K562 (cell line): ENCODE measurements around the gene ENTPD8. TPM values are rescaled to one million over a fixed set of nuclear protein-coding genes. Genes with fewer than 3 reads are reported as not detected.
A peak's percentile ranks its signal among the peaks of the same experiment; 100 is the strongest.

Source experiments
- CCAR2 ChIP-seq: fragments of 200-400 bp; formaldehyde crosslinking; IDR thresholded peaks from 2 replicates; pipeline ENCODE4 v1.6.1; 2017; ENCODE audit warnings: mild to moderate bottlenecking, low read depth, low read length
- CEBPZ ChIP-seq: fragments of 150-350 bp; IDR thresholded peaks from 2 replicates; pipeline ENCODE4 v1.6.1; 2014; ENCODE audit warnings: low read depth, mild to moderate bottlenecking, low read length, borderline replicate concordance
- CUX1 ChIP-seq: fragments of 200-800 bp; sonication (Bioruptor generic); IDR thresholded peaks from 2 replicates; pipeline ENCODE4 v1.6.1; 2016; ENCODE audit warnings: missing genetic modification characterization, missing compliant biosample characterization
- ESRRA ChIP-seq: fragments of 450-650 bp; IDR thresholded peaks from 2 replicates; pipeline ENCODE4 v1.6.1; 2014; ENCODE audit warnings: low read depth, mild to moderate bottlenecking, moderate library complexity, borderline replicate concordance
- HDAC2 ChIP-seq: fragments of 450-650 bp; IDR thresholded peaks from 2 replicates; pipeline ENCODE4 v1.6.1; 2016; ENCODE audit warnings: mild to moderate bottlenecking
- HNRNPK ChIP-seq: fragments of 200-400 bp; formaldehyde crosslinking; IDR thresholded peaks from one replicate; pipeline ENCODE4 v1.6.1; 2018; ENCODE audit warnings: mild to moderate bottlenecking, low read depth, low read length; ENCODE audit not compliant: poor library complexity, severe bottlenecking
- NEUROD1 ChIP-seq: fragments of 150-350 bp; IDR thresholded peaks from 2 replicates; pipeline ENCODE4 v1.6.1; 2014; ENCODE audit warnings: borderline replicate concordance, low read length, low read depth; ENCODE audit not compliant: partially characterized antibody
- PRPF4 ChIP-seq: fragments of 200-400 bp; formaldehyde crosslinking; IDR thresholded peaks from one replicate; pipeline ENCODE4 v1.6.1; 2017; ENCODE audit warnings: low read length, low read depth, mild to moderate bottlenecking; ENCODE audit not compliant: insufficient read depth, poor library complexity, severe bottlenecking
- TFAP4 ChIP-seq: sonication (generic); formaldehyde crosslinking; IDR thresholded peaks from 2 replicates; pipeline ENCODE4 v1.8.0; 2022; ENCODE audit warnings: missing genetic modification reagents, mild to moderate bottlenecking, moderate library complexity, borderline replicate concordance
- UBTF ChIP-seq, 2 experiments: IDR thresholded peaks; 2 replicates each; pipeline ENCODE4 v1.6.1; 2012; ENCODE audit warnings: improper control_type of control experiment in 2 of 2, low read depth in 2 of 2, low read length in 2 of 2, borderline replicate concordance in 1 of 2
- ZFPM2 ChIP-seq: fragments of 250-450 bp; sonication (Bioruptor Pico); IDR thresholded peaks from 2 replicates; pipeline ENCODE4 v1.5.1; 2022; ENCODE audit warnings: mild to moderate bottlenecking
- ZNF253 ChIP-seq: fragments of 250-450 bp; sonication (Bioruptor Pico); conservative IDR thresholded peaks from 2 replicates; pipeline ENCODE4 v1.6.1; 2021; ENCODE audit warnings: mild to moderate bottlenecking
- ZNF316 ChIP-seq: fragments of 450-650 bp; IDR thresholded peaks from 2 replicates; pipeline ENCODE4 v1.6.1; 2016
- ZNF766 ChIP-seq: fragments of 200-800 bp; sonication (Bioruptor generic); conservative IDR thresholded peaks from 2 replicates; pipeline ENCODE4 v1.6.1; 2016; ENCODE audit warnings: missing genetic modification characterization, missing compliant biosample characterization
- polyA plus RNA-seq, 8 experiments: library from polyadenylated mRNA; depleted of rRNA in 4 of 8; stranded (reverse) in 5 of 8; unstranded in 3 of 8; fragments of >200 nt; fragmentation: Nextera tagmentation in 2 of 8; fragmentation: Illumina TruSeq in 1 of 8; extraction: Ambion mirVana in 2 of 8; extraction: Trizol in 1 of 8; gene quantifications; 2 replicates each; pipeline versions ENCODE4 v1.2.1 to v1.2.3, GENCODE V29; 2011 to 2014; ENCODE audit warnings: inconsistent platforms in 1 of 8, missing spikeins in 1 of 8
- total RNA-seq, 7 experiments: library from RNA; depleted of rRNA in 6 of 7; stranded (reverse); fragments of >200 nt in 6 of 7; fragmentation: Illumina TruSeq in 2 of 7; extraction: Trizol in 2 of 7; gene quantifications; 2 replicates each; pipeline versions ENCODE4 v1.2.1 to v1.2.3, GENCODE V29; 2011 to 2021; ENCODE audit warnings: low replicate concordance in 1 of 7

Gene ENTPD8
- total and polyA plus RNA-seq, 9 of the 15 experiments (the other 6 are each of a cell fraction or from before 2014, with no cell fraction given), result 0.06 to 0.27 (median 0.19) TPM; not detected in 5

GRCh38 chr9:137429974-137430722 is 11.0 kb downstream of the ENTPD8 start (continued):
- TF ChIP-seq UBTF (IDR thresholded peaks at IDR 0.05; ENCODE audit: borderline replicate concordance in 1 of 2, low read depth in 2 of 2, low read length in 2 of 2) (no peak), PRPF4 (no peak), HNRNPK (no peak), HDAC2 (no peak), NEUROD1 (no peak), ZNF316 (no peak), ZFPM2 (no peak), ZNF766 (CRISPR knock-in tag) (no peak), CEBPZ (no peak), ZNF253 (CRISPR knock-in tag) (no peak), TFAP4 (peak; percentile 81), CCAR2 (no peak), ESRRA (no peak), CUX1 (CRISPR knock-in tag) (no peak)
